ENCODE measurements around the gene APPL2.

GRCh38 chr12:105226219-105226618 is 9.8 kb downstream of the APPL2 start:
- TF ChIP-seq GATA3 (IDR thresholded peaks at IDR 0.05; ENCODE audit: low read depth, low read length) (no peak), GATA2 (IDR thresholded peaks at IDR 0.05; ENCODE audit: low read depth, low read length) (no peak)
